Ovary (tissue), 9 donors: ENCODE measurements around the gene ITPR1. TPM values are rescaled to one million over a fixed set of nuclear protein-coding genes. Genes with fewer than 3 reads are reported as not detected.

Experiments used
- DNase-seq, 5 donors: peaks; one replicate each; pipeline ENCODE4 v3.0.0-alpha.2; 2019 to 2020
- H3K27ac ChIP-seq, 2 donors: fragments of 200-600 bp; one replicate each; pipeline versions ENCODE4 v1.5.1 to v1.8.0; 2019 to 2022
- H3K27me3 ChIP-seq: fragments of 200-600 bp; one replicate; pipeline ENCODE4 v1.8.0; 2022
- H3K36me3 ChIP-seq: fragments of 200-600 bp; sonication (generic); one replicate; pipeline ENCODE4 v1.5.1; 2019
- H3K4me1 ChIP-seq: one replicate; pipeline ENCODE4 v1.8.1; 2013; ENCODE audit warnings: mild to moderate bottlenecking, moderate library complexity; ENCODE audit not compliant: insufficient read depth
- H3K4me3 ChIP-seq: fragments of 200-600 bp; sonication (generic); one replicate; pipeline ENCODE4 v1.5.1; 2017
- H3K9me3 ChIP-seq, 2 donors: fragments of 200-600 bp in 1 of 2; sonication (generic) in 1 of 2; one replicate each; pipeline versions ENCODE4 v1.5.1 to v1.8.1; 2013 to 2019; ENCODE audit warnings: mild to moderate bottlenecking in 1 of 2, moderate library complexity in 1 of 2
- CTCF ChIP-seq, 3 donors: fragments of 450-650 bp in 2 of 3; fragments of 200-600 bp in 1 of 3; IDR thresholded peaks; one replicate each; pipeline versions ENCODE4 v1.5.1 to v1.8.0; 2016 to 2022; ENCODE audit warnings: antibody characterized with exemption in 3 of 3, mild to moderate bottlenecking in 1 of 3
- EP300 ChIP-seq: sonication (generic); formaldehyde crosslinking; IDR thresholded peaks from one replicate; pipeline ENCODE4 v1.6.1; 2017; ENCODE audit warnings: antibody characterized with exemption
- POLR2A ChIP-seq: fragments of 450-650 bp; IDR thresholded peaks from one replicate; pipeline ENCODE4 v1.6.1; 2017; ENCODE audit warnings: antibody characterized with exemption, mild to moderate bottlenecking, moderate library complexity
- WGBS, 3 donors: extraction: QIAGEN DNeasy Blood & Tissue Kit in 1 of 3; methylation state at CpG; one replicate each; pipeline versions ENCODE4 v1.1.5 to v1.1.7; 2013 to 2017; 5-methylcytosine and 5-hydroxymethylcytosine counted together
- intact Hi-C, 4 donors: fragments of 100-400 bp; cut with DNase I; formaldehyde crosslinking; loops; one replicate each; pipeline versions ENCODE4 v1.11.0 to v1.15.1; 2022 to 2023
- polyA plus RNA-seq, 2 donors: library from polyadenylated mRNA; stranded (reverse); fragments of 200-250 nt in 1 of 2; fragments of 350-450 nt in 1 of 2; fragmentation: Illumina TruSeq in 1 of 2; extraction: RNeasy Lipid Tissue Mini Kit (QIAGEN cat#74804) in 1 of 2; gene quantifications; one replicate each; pipeline ENCODE4 v1.2.3, GENCODE V29; 2013 to 2014
- total RNA-seq, 7 donors: library from RNA; depleted of rRNA in 2 of 7; stranded (reverse); fragments of >200 nt in 2 of 7; fragmentation: NEBNext Ultra II Directional in 3 of 7; extraction: Animal tissue kit (Norgen Biotek cat#: 25700) in 3 of 7; gene quantifications; one replicate each; pipeline versions ENCODE4 v1.1.0 to v1.2.4, GENCODE V29; 2016 to 2023
- donor health status: DM: no; HTN: no; CAD: no; lungs with moderate emphysema.
- donor health status: DM: no; HTN: no; CAD: no.
- donor health status: Bipolar disorder and iron deficiency.
- donor health status: DM: yes; HTN: yes; CAD: no.
- donor health status: DM: no; HTN: no; CAD: no.
- donor health status: DM: yes; HTN: yes; CAD: no.

Gene ITPR1
- total and polyA plus RNA-seq, 9 donors = 59.5 to 313 (median 144) TPM

GRCh38 chr3:4804161-4805058 lies 311.3 kb downstream of the ITPR1 start:
- Histone ChIP-seq H3K27ac (no peak overlapping the region), H3K4me1 (peaks cover 6% of the 10 kb centered on the region), H3K36me3 (no peaks in the 10 kb centered on the region), H3K27me3 (no peaks in the 10 kb centered on the region), H3K4me3 (no peak overlapping the region), H3K9me3 (no peaks in the 10 kb centered on the region)
- intact Hi-C loops = no loop called here
- DNase-seq = no peak
- WGBS, 3 donors = 93 to 96% (median 95%) methylated on average over 14 of the region's 14 CpGs
- TF ChIP-seq CTCF (IDR thresholded peaks at IDR 0.05) (no peak), EP300 (no peak), POLR2A (no peak)

- no peak for DNase-seq
- H3K27me3 ChIP-seq = no peaks in the 10 kb centered on the region
- no peak overlapping the region for H3K27ac ChIP-seq
- intact Hi-C loops = no loop called here
- 87 to 96% (median 94%) methylated on average over 7 of the region's 7 CpGs for WGBS, 3 donors
- peaks cover 6% of the 10 kb centered on the region for H3K4me1 ChIP-seq
- TF ChIP-seq EP300 = no peak
- no peak for TF ChIP-seq CTCF (IDR thresholded peaks at IDR 0.05)
- no peak for TF ChIP-seq POLR2A
- no peaks in the 10 kb centered on the region for H3K9me3 ChIP-seq
- H3K36me3 ChIP-seq = no peaks in the 10 kb centered on the region
- H3K4me3 ChIP-seq = no peak overlapping the region
Observed at GRCh38 chr3:4805662-4806061, 312.5 kb downstream of the ITPR1 start.

- H3K27ac ChIP-seq = no peak overlapping the region
- no peaks in the 10 kb centered on the region for H3K9me3 ChIP-seq
- H3K4me1 ChIP-seq = peaks cover 6% of the 10 kb centered on the region
- no peak overlapping the region for H3K4me3 ChIP-seq
- intact Hi-C loops = no loop called here
- WGBS, 3 donors = 92 to 94% (median 94%) methylated on average over 6 of the region's 6 CpGs
- TF ChIP-seq CTCF (IDR thresholded peaks at IDR 0.05) (no peak), EP300 (no peak), POLR2A (no peak)
- no peak for DNase-seq
- no peaks in the 10 kb centered on the region for H3K36me3 ChIP-seq
- H3K27me3 ChIP-seq = no peaks in the 10 kb centered on the region
Observed at GRCh38 chr3:4806535-4807108, 313.5 kb downstream of the ITPR1 start.

- Histone ChIP-seq H3K9me3 (no peaks in the 10 kb centered on the region), H3K27me3 (no peaks in the 10 kb centered on the region), H3K36me3 (no peaks in the 10 kb centered on the region), H3K27ac (peak overlapping the region in 1 of 2 donors; percentile 2), H3K4me3 (no peak overlapping the region), H3K4me1 (peaks cover 6% of the 10 kb centered on the region)
- no peak for DNase-seq
- TF ChIP-seq POLR2A = no peak
- TF ChIP-seq EP300 = peak; percentile 11
- TF ChIP-seq CTCF (IDR thresholded peaks at IDR 0.05) = no peak
- intact Hi-C loops = no loop called here
- 72 to 82% (median 74%) methylated on average over 13 of the region's 13 CpGs for WGBS, 3 donors
Observed at GRCh38 chr3:4807381-4808280, 314.5 kb downstream of the ITPR1 start.
